LHCN-M2 (cell line): ENCODE results near the gene STAB1. TPM values are rescaled to one million over a fixed set of nuclear protein-coding genes. Genes with fewer than 3 reads are reported as not detected.
A peak's percentile ranks its signal among the peaks of the same experiment; 100 is the strongest.
"Not testable (repeated sequence)": the region's sequence is repeated elsewhere in the genome, so short reads cannot be mapped to it uniquely, and the experiment has no call there.

ENCODE experiments used
- DNase-seq: peaks from one replicate; pipeline ENCODE4 v3.0.0-alpha.2; 2012; ENCODE audit warnings: low read depth
- total RNA-seq: library from RNA; depleted of rRNA; stranded (reverse); fragments of >200 nt; gene quantifications from 2 replicates; pipeline ENCODE4 v1.2.3, GENCODE V29; 2014

STAB1 gene
- total RNA-seq, 1 experiment from 2014 or later = under 0.01 TPM

- no peak for DNase-seq
These were observed 26.9 kb downstream of the STAB1 start for GRCh38 chr3:52521881-52522650.

- no peak for DNase-seq
These were observed 27.6 kb downstream of the STAB1 start for GRCh38 chr3:52522651-52523251.

GRCh38 chr3:52523386-52524257 is 28.5 kb downstream of the STAB1 start:
- DNase-seq = no peak

GRCh38 chr3:52524258-52524751 is 29.2 kb downstream of the STAB1 start:
- no peak for DNase-seq

- DNase-seq = no peak
These were observed 29.9 kb downstream of the STAB1 start for GRCh38 chr3:52524752-52525679.

- no peak for DNase-seq
These were observed 30.8 kb downstream of the STAB1 start for GRCh38 chr3:52525680-52526561.

GRCh38 chr3:52526671-52527038 is 31.5 kb downstream of the STAB1 start:
- DNase-seq = not testable (repeated sequence)

GRCh38 chr3:52527039-52527731 is 32.0 kb downstream of the STAB1 start:
- DNase-seq = peak; percentile 23

GRCh38 chr3:52527732-52528585 is 32.8 kb downstream of the STAB1 start:
- no peak for DNase-seq

GRCh38 chr3:52528586-52529375 is 33.6 kb downstream of the STAB1 start:
- no peak for DNase-seq

- DNase-seq = no peak
These were observed 34.5 kb downstream of the STAB1 start for GRCh38 chr3:52529376-52530333.

GRCh38 chr3:52530918-52531826 is 36.0 kb downstream of the STAB1 start:
- DNase-seq = no peak

GRCh38 chr3:52531860-52532516 is 36.9 kb downstream of the STAB1 start:
- DNase-seq = no peak

GRCh38 chr3:52532517-52532837 is 37.3 kb downstream of the STAB1 start:
- no peak for DNase-seq
